Measurements from ENCODE around the gene ADAMTS2.
"Not testable (repeated sequence)": the region's sequence is repeated elsewhere in the genome, so short reads cannot be mapped to it uniquely, and the experiment has no call there.

ADAMTS2 gene

GRCh38 chr5:179289756-179290385 lies 55.4 kb downstream of the ADAMTS2 start:
- no peak for DNase-seq (ENCODE audit: extremely low read depth, low read depth)
- TF ChIP-seq CTCF (IDR thresholded peaks at IDR 0.05; ENCODE audit: low read depth, low read length, missing control alignments): no peak
- H3K4me3 ChIP-seq (replicated peaks; ENCODE audit: low read depth, low read length): no peak overlapping the region

GRCh38 chr5:179288809-179289185 lies 56.5 kb downstream of the ADAMTS2 start:
- DNase-seq (ENCODE audit: extremely low read depth, low read depth): no peak
- H3K4me3 ChIP-seq (replicated peaks; ENCODE audit: low read depth, low read length): no peak overlapping the region
- no peak for TF ChIP-seq CTCF (IDR thresholded peaks at IDR 0.05; ENCODE audit: low read depth, low read length, missing control alignments)

- no peak overlapping the region for H3K4me3 ChIP-seq (replicated peaks; ENCODE audit: low read depth, low read length)
- no peak for TF ChIP-seq CTCF (IDR thresholded peaks at IDR 0.05; ENCODE audit: low read depth, low read length, missing control alignments)
- DNase-seq (ENCODE audit: extremely low read depth, low read depth): no peak
These were observed 57.0 kb downstream of the ADAMTS2 start for GRCh38 chr5:179288101-179288808.

- TF ChIP-seq CTCF (IDR thresholded peaks at IDR 0.05; ENCODE audit: low read depth, low read length, missing control alignments): no peak
- H3K4me3 ChIP-seq (replicated peaks; ENCODE audit: low read depth, low read length): no peak overlapping the region
- no peak for DNase-seq (ENCODE audit: extremely low read depth, low read depth)
These were observed 57.6 kb downstream of the ADAMTS2 start for GRCh38 chr5:179287631-179288030.

- no peak for DNase-seq (ENCODE audit: extremely low read depth, low read depth)
- TF ChIP-seq CTCF (IDR thresholded peaks at IDR 0.05; ENCODE audit: low read depth, low read length, missing control alignments): no peak
- H3K4me3 ChIP-seq (replicated peaks; ENCODE audit: low read depth, low read length): no peak overlapping the region
These were observed 58.2 kb downstream of the ADAMTS2 start for GRCh38 chr5:179287071-179287470.

- DNase-seq (ENCODE audit: extremely low read depth, low read depth); H3K4me3 ChIP-seq (replicated peaks; ENCODE audit: low read depth, low read length): not testable (repeated sequence)
These were observed 59.5 kb downstream of the ADAMTS2 start for GRCh38 chr5:179285776-179286162.

GRCh38 chr5:179284751-179285631 lies 60.3 kb downstream of the ADAMTS2 start:
- H3K4me3 ChIP-seq (replicated peaks; ENCODE audit: low read depth, low read length): no peak overlapping the region
- TF ChIP-seq CTCF (IDR thresholded peaks at IDR 0.05; ENCODE audit: low read depth, low read length, missing control alignments): no peak
- no peak for DNase-seq (ENCODE audit: extremely low read depth, low read depth)

- not testable (repeated sequence) for H3K4me3 ChIP-seq (replicated peaks; ENCODE audit: low read depth, low read length); DNase-seq (ENCODE audit: extremely low read depth, low read depth)
These were observed 61.4 kb downstream of the ADAMTS2 start for GRCh38 chr5:179283908-179284307.
